GM18502 (cell line): ENCODE measurements around the gene IARS2.

ENCODE experiments used
- ATAC-seq: cut with Tn5 transposase; IDR thresholded peaks from one replicate; pipeline ENCODE4 v1.9.1; 2021; ENCODE audit warnings: mild to moderate bottlenecking; ENCODE audit not compliant: unreplicated experiment, poor library complexity

IARS2 gene

GRCh38 chr1:220094016-220094911 is at the start of gene IARS2:
Gene IARS2 (plus strand): TSS chr1:220094132. CDS start chr1:220094217, 85 bp downstream.
- peak; percentile 65 for ATAC-seq

GRCh38 chr1:220044678-220045355 is 49.1 kb upstream of the IARS2 start:
- no peak for ATAC-seq

GRCh38 chr1:220045356-220046051 is 48.4 kb upstream of the IARS2 start:
- no peak for ATAC-seq

DNA sequence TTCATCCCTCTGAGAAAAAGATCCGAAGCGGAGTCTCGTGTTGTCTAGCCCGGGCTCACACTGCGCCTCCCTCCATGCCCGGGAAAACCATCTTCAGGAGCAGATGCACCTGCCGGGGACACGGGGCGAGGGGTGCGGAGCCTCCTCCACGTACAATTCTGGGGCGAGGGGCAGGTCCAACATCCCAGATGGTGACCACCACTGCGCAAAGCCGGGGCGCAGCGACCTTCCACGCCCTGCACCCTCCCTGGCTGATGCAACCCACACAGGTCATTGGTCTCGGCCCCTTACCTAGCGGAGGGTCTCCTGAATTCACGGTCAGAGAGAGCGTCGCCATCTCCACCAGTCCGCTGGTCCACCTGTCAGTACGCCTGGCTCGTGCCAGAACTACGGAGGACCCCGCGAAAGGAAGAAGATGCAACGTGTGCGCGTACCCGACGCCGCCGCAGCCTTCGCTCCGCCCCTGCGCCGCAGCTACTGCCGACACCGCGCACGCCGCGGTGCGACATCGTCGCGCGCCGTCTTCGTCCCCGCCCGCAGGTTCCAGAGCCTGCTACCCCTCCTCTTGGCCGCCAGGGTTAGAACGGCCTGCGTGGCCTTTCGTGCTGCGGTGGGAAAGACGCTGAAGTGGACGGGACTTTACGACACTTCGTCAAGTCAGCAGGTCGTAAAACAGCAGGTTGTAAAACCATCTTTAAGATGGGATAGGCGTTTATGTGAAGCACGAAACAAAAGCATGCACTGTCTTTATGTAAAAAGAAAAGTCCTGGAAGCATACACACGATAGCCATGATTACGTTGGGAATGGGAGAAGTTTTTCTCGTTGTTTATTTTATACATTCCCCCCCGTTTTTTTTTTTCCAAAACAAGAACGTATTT is 47.6 kb upstream of the IARS2 start, which contains the start of gene EPRS1:
Gene EPRS1, minus strand, starts transcription at position 454 of the 879 bp plus-strand sequence. Its CDS starts 117 bp downstream, at position 337.
- peak; percentile 98 for ATAC-seq

DNA sequence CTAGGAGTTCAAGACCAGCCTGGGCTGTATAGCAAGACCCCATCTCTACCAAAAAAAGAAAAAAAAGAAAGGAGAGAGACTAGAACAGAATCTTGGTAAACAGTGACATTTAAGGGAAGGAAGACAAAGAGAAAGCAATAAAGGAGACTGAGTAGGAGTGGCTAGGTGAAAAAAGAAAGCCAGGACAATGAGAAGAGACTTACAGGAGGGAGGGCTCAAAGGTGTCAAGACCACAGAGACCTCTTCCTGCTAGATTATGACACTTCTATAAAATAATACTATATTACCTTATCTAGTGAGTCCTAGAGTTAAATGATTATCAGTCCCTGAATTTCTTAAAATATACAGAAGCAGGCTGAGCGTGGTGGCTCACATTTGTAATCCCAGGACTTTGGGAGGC is 37.6 kb upstream of the IARS2 start:
- no peak for ATAC-seq

- no peak for ATAC-seq
Measured at GRCh38 chr1:220060876-220061275, 33.1 kb upstream of the IARS2 start.

GRCh38 chr1:220062629-220063028 is 31.3 kb upstream of the IARS2 start:
- no peak for ATAC-seq

DNA sequence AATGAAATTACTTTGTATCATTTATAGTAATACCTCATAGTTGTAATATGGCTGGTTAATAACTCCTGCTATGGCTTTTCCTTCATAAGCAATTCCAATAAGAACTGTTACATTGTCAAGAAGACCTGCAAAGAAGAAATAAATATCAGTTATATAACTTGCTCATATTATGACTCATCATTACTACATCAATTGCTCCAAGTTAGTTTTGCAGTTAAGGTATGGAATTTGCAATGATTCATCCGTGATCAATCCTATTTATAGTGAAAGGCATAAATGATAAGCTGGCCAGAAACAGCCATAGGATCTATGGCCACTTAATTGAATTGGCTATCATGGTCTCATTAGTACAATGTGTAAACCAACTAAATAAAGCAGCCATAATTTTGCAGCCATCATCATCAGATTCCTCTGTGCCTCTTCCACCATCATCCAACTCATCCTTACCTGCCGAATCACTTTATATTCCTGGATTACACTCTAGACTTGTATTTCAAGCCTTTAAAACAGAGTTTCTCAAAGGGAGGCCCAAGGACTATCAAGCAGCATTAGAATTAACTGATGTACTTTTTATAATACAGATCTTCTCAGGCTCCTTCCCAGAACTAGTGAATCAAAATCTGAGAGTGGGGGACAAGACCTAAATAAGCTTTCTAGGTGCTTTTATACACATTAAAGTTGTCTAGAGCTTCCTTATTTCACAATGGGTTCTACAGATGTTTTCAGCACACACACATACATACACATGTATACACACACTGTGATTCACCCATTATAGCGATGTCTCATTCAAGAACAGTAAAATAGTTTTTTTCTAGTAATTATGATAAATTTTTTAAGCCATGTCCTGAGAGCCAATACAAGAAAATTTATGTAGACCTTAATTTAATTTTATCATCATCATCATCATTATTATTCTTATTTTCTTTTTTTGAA is 26.4 kb upstream of the IARS2 start:
- no peak for ATAC-seq

DNA sequence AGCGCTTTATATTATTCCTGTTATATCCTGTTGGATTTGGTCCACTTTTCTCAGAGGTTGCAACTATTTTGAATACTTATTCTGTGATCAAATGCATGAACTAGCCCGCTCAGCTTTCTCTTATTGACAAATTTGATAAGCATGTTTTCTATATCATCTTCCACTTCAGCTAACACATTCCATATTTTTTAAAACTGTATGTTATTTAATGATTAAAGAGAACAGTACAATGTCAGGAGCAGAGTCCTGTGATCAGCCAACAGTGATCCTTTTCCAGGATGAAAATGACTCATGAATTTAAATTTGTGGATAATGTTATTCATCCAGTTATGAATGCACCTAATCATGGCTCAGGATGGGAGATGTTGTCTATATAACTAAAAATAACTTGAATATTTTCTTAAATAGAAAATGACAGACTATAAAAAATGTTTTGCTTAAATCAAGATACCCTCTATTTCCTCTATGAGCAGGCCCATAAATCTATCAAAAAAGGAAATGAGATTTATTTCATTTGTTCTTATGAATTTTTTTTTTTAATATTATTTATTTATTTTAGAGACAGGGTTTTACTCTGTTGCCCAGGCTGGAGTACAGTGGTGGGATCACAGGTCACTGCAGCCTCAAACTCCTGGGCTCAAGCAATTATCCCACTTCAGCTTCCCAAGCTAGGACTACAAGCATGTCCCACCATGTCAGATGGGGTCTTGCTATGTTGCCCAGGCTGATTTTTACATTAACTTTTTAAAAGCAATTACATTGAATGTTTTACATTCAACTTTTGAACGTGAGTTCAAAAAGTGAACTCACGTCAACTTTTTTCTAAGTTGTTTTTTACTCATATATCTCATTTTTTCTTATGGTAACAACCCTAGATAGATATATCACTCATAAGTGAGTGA is 16.8 kb upstream of the IARS2 start:
- no peak for ATAC-seq

DNA sequence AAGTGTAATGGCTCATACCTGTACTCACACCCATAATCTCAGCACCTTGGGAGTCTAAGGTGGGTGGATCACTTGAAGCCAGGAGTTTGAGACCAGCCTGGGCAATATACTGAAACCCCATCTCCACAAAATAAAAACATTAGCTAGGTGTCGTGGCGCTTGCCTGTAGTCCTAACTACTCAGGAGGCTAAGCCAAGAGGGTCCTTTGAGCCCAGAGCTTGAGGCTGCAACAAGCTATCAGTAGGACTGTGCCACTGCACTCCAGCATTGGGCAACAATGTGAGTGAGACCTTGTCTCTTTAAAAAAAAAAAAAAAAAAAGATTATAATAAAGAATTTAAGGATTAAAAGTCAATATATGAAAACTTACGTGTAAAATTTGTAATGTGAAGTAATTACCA is 16.0 kb upstream of the IARS2 start:
- ATAC-seq = no peak

GRCh38 chr1:220084460-220084859 is 9.5 kb upstream of the IARS2 start:
- no peak for ATAC-seq

GRCh38 chr1:220086261-220086686 is 7.7 kb upstream of the IARS2 start:
- peak; percentile 65 for ATAC-seq

DNA sequence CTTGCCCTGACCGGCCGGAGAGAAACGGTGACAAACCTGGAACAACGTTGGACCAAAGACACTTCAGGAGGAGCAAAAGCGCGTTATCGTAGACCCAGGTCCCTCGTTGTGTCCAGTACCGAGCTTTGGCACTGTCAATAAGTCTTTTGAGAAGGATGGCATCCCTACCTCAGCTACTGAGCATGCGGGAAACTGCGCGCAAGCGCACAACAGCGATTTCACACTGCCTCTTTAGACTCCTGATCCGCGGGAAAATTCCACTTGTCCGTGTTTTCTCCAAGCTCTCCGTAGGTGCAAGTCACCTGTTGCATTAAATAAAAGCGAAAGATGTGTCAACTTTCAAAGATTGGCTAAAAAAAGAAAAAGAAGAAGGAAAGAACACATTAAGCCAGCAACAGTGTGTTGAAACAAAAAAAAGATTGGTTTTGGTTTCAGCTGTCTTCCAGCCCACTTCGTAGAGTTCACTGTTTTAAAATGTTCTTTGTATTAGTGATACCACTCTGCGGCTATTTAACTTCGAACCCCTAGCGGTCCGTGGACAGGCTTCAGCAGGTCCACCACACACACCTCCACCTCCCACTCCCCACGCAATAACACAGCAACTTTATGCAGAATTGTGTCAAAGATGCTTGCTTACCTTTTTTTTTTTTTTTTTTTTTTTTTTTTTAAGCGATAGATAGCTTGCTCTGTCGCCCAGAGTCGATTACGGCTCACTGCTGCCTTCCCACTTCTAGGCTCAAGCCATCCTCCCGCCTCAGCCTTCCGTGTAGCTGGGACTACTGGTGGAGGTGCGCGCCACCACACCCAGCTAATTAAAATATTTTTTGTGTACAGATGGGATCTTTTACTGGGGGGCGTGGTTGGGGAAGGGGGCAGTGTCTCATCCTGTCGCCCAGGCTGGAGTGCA is 4.0 kb upstream of the IARS2 start, which contains the start of gene BPNT1:
Gene BPNT1, minus strand, starts transcription at position 139 of the 907 bp plus-strand sequence. CDS start 9,942 bp downstream, outside the sequence.
- peak; percentile 59 for ATAC-seq

- ATAC-seq = no peak
Measured at GRCh38 chr1:220092694-220093093, 1.2 kb upstream of the IARS2 start.

GRCh38 chr1:220093361-220094015 is 444 bp upstream of the IARS2 start:
- ATAC-seq = peak; percentile 16

GRCh38 chr1:220099826-220100225 is 5.9 kb downstream of the IARS2 start:
- ATAC-seq = no peak
